OCI-M2 (cell line): ENCODE measurements around the gene HDLBP.
"Not testable (repeated sequence)": the region's sequence is repeated elsewhere in the genome, so short reads cannot be mapped to it uniquely, and the experiment has no call there.

Experiments used
- DNase-seq: peaks from one replicate; lab custom pipeline; 2025; ENCODE audit not compliant: unreplicated experiment; lab: John Stamatoyannopoulos, UW

Gene HDLBP

GRCh38 chr2:241198381-241199279, 116.8 kb downstream of the HDLBP start:
- DNase-seq = no peak

- DNase-seq = no peak
These were observed 117.5 kb downstream of the HDLBP start for GRCh38 chr2:241197947-241198346.

- DNase-seq = not testable (repeated sequence)
These were observed 118.2 kb downstream of the HDLBP start for GRCh38 chr2:241197246-241197645.

- DNase-seq = no peak
These were observed 119.9 kb downstream of the HDLBP start for GRCh38 chr2:241195506-241196130.

GRCh38 chr2:241194811-241195210, 120.7 kb downstream of the HDLBP start:
- no peak for DNase-seq

GRCh38 chr2:241193271-241193670, 122.2 kb downstream of the HDLBP start:
- DNase-seq = no peak

- no peak for DNase-seq
These were observed 124.4 kb downstream of the HDLBP start for GRCh38 chr2:241191081-241191480.

- DNase-seq = no peak
These were observed 125.0 kb downstream of the HDLBP start for GRCh38 chr2:241190291-241190981.

GRCh38 chr2:241189856-241190201, 125.6 kb downstream of the HDLBP start:
- DNase-seq = no peak

GRCh38 chr2:241189093-241189855, 126.2 kb downstream of the HDLBP start:
- no peak for DNase-seq

GRCh38 chr2:241188361-241189092, 126.9 kb downstream of the HDLBP start, which contains the start of gene ANO7:
Gene ANO7 (plus strand): TSS chr2:241188677. CDS start chr2:241190064, 1,387 bp downstream.
- no peak for DNase-seq

GRCh38 chr2:241187918-241188234, 127.6 kb downstream of the HDLBP start:
- no peak for DNase-seq

- DNase-seq = no peak
These were observed 128.2 kb downstream of the HDLBP start for GRCh38 chr2:241187101-241187917.

- DNase-seq = no peak
These were observed 129.5 kb downstream of the HDLBP start for GRCh38 chr2:241185961-241186360.

- DNase-seq = no peak
These were observed 130.6 kb downstream of the HDLBP start for GRCh38 chr2:241184901-241185300.

- no peak for DNase-seq
These were observed 132.3 kb downstream of the HDLBP start for GRCh38 chr2:241183221-241183620.

GRCh38 chr2:241182531-241183133, 132.8 kb downstream of the HDLBP start:
- no peak for DNase-seq

- DNase-seq = no peak
These were observed 133.3 kb downstream of the HDLBP start for GRCh38 chr2:241182126-241182525.

- no peak for DNase-seq
These were observed 135.0 kb downstream of the HDLBP start for GRCh38 chr2:241180495-241180894.
